Omental fat pad (tissue), 4 donors: ENCODE results near the gene STAT2. TPM values are rescaled to one million over a fixed set of nuclear protein-coding genes. Genes with fewer than 3 reads are reported as not detected.

ENCODE experiments used
- ATAC-seq: fragments of 150-250 bp; one replicate; pipeline ENCODE4 v1.9.1; 2016; ENCODE audit warnings: mild to moderate bottlenecking, moderate library complexity; ENCODE audit not compliant: low FRiP score
- DNase-seq: peaks from one replicate; pipeline ENCODE4 v3.0.0-alpha.2; 2019; ENCODE audit warnings: low spot score
- total RNA-seq, 4 donors: library from RNA; depleted of rRNA; stranded (reverse); fragments of >200 nt; gene quantifications; one replicate each; pipeline ENCODE4 v1.1.0, GENCODE V29; 2016
- TF ChIP-seq, protein P1 (sequence below), 3 donors: fragments of 450-650 bp; IDR thresholded peaks; one replicate each; pipeline ENCODE4 v1.5.1; 2016 to 2017; ENCODE audit warnings: antibody characterized with exemption in 3 of 3, mild to moderate bottlenecking in 3 of 3, moderate library complexity in 2 of 3

Gene STAT2
- total RNA-seq, 4 donors from 2014 or later, result 137 to 256 (median 177) TPM

DNA sequence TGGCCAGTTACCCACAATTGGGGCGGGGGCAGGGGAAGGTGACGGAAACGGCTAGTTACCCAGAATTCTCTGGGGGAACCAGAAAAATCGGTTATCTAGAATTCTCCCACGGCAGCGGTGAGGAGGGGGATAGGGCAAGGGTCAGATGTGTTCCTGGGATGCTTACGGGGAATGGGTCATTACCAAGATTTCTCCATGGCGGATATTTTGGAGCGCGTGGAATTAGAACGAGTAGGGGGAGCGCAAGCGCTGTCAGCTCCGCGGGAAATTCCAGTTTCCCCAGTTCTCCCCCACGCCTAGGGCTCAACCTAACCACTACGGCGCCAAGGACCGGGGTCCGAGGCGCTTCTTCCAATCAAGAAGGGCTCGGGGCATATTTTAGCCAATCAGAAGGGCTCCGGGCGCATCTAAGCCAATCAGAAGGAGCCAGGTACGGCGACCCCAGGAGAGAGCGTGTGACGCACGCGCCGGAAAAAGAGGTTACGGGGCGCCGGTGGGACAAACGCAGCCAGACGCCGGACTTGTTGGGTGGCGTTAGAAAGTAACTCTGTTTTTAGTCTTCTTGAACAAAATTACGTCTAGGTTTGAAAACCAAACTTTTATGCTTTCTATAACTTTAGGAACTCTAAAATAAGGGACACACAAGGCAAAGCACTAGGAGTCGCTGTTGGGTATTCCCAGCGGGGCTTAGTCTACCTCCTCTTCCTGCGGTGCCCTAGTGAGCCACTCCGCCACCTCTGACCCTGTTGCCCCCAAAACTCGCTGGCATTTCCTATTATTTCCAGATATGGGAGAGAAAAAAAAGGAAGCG lies 26.0 kb downstream of the STAT2 start, which contains the start of gene PAN2:
PAN2 (minus strand) TSS at position 322 of the 811 bp plus-strand sequence. CDS start 906 bp downstream, outside the sequence.
- peak; percentile 87 for DNase-seq
- TF ChIP-seq, protein P1, sequence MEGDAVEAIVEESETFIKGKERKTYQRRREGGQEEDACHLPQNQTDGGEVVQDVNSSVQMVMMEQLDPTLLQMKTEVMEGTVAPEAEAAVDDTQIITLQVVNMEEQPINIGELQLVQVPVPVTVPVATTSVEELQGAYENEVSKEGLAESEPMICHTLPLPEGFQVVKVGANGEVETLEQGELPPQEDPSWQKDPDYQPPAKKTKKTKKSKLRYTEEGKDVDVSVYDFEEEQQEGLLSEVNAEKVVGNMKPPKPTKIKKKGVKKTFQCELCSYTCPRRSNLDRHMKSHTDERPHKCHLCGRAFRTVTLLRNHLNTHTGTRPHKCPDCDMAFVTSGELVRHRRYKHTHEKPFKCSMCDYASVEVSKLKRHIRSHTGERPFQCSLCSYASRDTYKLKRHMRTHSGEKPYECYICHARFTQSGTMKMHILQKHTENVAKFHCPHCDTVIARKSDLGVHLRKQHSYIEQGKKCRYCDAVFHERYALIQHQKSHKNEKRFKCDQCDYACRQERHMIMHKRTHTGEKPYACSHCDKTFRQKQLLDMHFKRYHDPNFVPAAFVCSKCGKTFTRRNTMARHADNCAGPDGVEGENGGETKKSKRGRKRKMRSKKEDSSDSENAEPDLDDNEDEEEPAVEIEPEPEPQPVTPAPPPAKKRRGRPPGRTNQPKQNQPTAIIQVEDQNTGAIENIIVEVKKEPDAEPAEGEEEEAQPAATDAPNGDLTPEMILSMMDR (IDR thresholded peaks at IDR 0.05), result no peak
- peak; percentile 99 for ATAC-seq

DNA sequence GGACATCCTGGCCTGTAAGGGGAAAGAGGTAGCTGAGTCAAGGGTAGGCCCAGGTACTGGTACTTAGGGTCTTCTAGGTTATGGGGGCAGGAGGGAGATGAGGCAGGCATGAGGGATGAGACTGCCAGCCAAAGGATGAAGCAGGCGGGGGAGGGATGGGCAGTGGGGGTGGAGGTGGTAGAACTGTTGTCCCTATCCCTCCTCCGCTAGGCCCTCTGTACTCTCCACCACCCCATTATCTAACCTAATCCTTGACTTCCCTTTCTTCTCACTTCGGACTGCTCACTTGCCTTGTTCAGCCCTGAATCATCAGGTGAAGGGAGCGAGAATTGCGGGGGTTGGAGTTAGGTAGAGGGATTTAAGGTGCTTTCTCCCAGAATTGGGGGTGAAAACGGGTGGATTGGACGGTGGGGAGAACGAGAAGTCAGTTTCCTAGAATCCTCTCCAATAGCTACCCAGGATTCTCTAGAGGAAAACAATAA lies 26.7 kb downstream of the STAT2 start:
- DNase-seq, result no peak
- TF ChIP-seq, protein P1 (IDR thresholded peaks at IDR 0.05), result no peak
- ATAC-seq, result no peak

DNA sequence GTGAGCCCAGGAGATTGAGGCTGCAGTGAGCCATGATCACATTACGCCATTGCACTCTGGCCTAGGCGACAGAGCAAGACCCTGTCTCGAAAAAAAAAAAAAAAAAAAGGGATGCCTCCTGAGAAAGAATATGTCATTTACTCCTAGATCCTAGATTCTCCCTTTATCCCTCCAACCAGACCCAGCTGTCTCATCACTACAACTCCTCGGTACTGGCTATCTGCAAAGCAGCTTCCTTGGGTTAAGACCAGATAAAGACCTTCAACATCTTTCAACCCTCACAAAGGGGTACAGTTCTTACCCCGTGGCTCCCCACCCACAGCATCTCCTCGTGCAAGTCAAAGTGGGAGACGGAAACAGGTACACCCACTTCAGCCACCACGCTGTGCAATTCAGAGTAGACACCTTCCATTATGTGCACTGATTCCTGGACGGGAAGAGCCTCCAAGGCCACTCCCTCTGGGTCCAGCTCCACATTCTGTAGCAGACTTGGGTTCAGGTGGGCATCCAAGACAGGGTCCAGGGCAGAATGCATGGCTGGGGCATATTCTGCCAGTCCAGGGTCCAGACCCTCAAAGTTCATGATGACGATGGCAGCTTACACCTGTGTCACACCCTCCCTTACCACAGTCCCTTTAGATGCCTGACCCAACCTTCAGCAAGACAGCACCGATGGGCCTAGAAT lies 27.3 kb downstream of the STAT2 start:
- ATAC-seq (no peak), DNase-seq (no peak)
- TF ChIP-seq, protein P1 (IDR thresholded peaks at IDR 0.05), result no peak

DNA sequence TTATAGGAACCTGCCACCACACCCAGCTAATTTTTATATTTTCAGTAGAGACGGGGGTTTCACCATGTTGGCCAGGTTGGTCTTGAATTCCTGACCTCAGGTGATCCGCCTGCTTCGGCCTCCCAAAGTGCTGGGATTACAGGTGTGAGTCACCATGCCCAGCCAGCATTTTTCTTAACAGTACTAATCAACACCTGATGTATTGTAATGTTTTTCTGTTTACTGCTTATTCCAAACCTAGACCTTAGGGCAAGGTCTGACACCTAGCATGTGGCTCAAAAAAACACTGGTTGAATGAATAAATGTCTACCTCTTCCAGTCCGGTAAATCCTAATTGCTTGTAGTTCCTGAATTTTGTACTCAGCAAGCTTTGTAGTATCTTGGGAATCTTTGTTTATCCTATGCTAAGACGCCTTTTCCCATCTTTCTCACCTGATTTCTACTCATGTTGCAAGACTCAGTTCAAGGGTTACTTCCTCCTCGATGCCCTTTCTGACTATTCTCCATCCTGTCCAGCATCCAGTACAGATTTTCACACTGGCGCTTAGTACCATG lies 28.9 kb downstream of the STAT2 start:
- TF ChIP-seq, protein P1 (IDR thresholded peaks at IDR 0.05), result no peak
- no peak for ATAC-seq

DNA sequence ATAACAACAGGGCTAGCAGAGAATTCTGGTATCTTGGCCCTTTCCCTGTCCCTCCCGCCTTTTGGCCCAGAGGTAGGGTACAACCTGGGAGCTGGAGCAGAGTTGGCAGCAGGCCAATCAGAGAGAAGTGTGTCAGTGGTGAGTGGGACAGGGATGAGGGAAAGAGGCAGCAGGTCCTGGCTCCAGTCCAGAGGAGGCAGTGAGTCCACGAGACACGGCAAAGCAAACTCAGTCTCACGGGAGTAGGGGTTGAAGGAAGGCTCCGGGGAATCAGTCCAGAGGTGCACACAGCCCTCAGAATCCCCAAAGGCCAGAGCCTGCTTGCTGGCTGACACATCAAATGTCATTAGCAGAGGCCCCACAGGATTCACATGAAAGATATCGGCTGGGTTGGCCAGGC lies 33.4 kb downstream of the STAT2 start:
- TF ChIP-seq, protein P1 (IDR thresholded peaks at IDR 0.05), result no peak
- ATAC-seq, result no peak
- DNase-seq, result no peak

More for the DNA sequence above, 28.9 kb downstream of the STAT2 start:
- no peak for DNase-seq

DNA sequence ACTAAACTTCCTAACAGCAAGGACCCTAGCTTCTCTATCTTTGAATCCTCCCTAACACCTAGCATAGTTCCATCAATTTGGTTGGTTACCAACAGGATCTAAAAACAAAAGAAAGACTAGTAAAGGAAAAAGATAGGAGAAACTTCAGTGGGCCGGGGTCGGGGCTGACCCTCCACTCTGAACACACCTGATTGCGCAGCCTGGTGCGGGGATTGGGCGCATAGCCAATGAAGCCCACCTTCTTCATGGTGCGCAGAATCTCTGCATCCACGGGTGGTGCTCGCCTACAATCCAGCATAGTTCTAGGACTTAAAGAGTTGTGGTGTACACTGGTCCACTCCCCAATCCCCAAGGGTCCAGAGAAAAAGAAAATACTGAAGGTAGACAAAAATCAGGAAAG lies 33.8 kb downstream of the STAT2 start:
- TF ChIP-seq, protein P1 (IDR thresholded peaks at IDR 0.05), result no peak
- ATAC-seq (no peak), DNase-seq (no peak)
